Type B pancreatic cell (in vitro differentiated cells): Measurements from ENCODE around the gene UBA5. TPM values are rescaled to one million over a fixed set of nuclear protein-coding genes. Genes with fewer than 3 reads are reported as not detected.

Source experiments
- DNase-seq: peaks from one replicate; pipeline ENCODE4 v3.0.0; 2021; ENCODE audit warnings: mixed read lengths; ENCODE audit not compliant: unreplicated experiment; ENCODE audit errors: extremely low spot score
- H3K27ac Mint-ChIP-seq: 2 replicates; pipeline ENCODE4 v1.8.0; 2021; ENCODE audit warnings: mild to moderate bottlenecking, mixed read lengths
- H3K27me3 Mint-ChIP-seq: 2 replicates; pipeline ENCODE4 v1.8.0; 2021; ENCODE audit warnings: mixed read lengths
- H3K36me3 Mint-ChIP-seq: 2 replicates; pipeline ENCODE4 v1.8.0; 2021; ENCODE audit warnings: mixed read lengths
- H3K4me1 Mint-ChIP-seq: one replicate; pipeline ENCODE4 v1.8.0; 2021; ENCODE audit warnings: mixed read lengths; ENCODE audit not compliant: unreplicated experiment
- H3K4me3 Mint-ChIP-seq: 2 replicates; pipeline ENCODE4 v1.8.0; 2021; ENCODE audit warnings: mild to moderate bottlenecking, mixed read lengths
- H3K9me3 Mint-ChIP-seq: 2 replicates; pipeline ENCODE4 v1.8.0; 2021; ENCODE audit warnings: mixed read lengths
- CTCF ChIP-seq: fragments of 200-600 bp; sonication (generic); conservative IDR thresholded peaks from 2 replicates; pipeline ENCODE4 v1.5.0; 2021; ENCODE audit warnings: antibody characterized with exemption, mild to moderate bottlenecking
- total RNA-seq: library from RNA; stranded (reverse); gene quantifications from 2 replicates; pipeline ENCODE4 v1.2.1, GENCODE V29; 2021; ENCODE audit warnings: low replicate concordance

Gene UBA5
- total RNA-seq, 1 donor from 2014 or later: 40.6 TPM

- H3K27ac Mint-ChIP-seq: no peak overlapping the region
- H3K27me3 Mint-ChIP-seq: no peaks in the 10 kb centered on the region
- peaks cover 5% of the 10 kb centered on the region for H3K4me1 Mint-ChIP-seq
- no peak for DNase-seq
- TF ChIP-seq CTCF: no peak
- H3K36me3 Mint-ChIP-seq: peaks cover 24% of the 10 kb centered on the region
- H3K9me3 Mint-ChIP-seq: no peaks in the 10 kb centered on the region
- H3K4me3 Mint-ChIP-seq: no peak overlapping the region
Observed at GRCh38 chr3:132679911-132680310, 19.8 kb downstream of the UBA5 start.

- Mint-ChIP-seq H3K9me3 (no peaks in the 10 kb centered on the region), H3K27me3 (no peaks in the 10 kb centered on the region), H3K27ac (no peak overlapping the region), H3K4me1 (peaks cover 5% of the 10 kb centered on the region), H3K4me3 (no peak overlapping the region), H3K36me3 (peaks cover 28% of the 10 kb centered on the region)
- no peak for DNase-seq
- no peak for TF ChIP-seq CTCF
Observed at GRCh38 chr3:132681421-132681820, 21.3 kb downstream of the UBA5 start.

GRCh38 chr3:132682201-132682600, 22.1 kb downstream of the UBA5 start:
- Mint-ChIP-seq H3K4me3 (no peak overlapping the region), H3K36me3 (peaks cover 25% of the 10 kb centered on the region), H3K27ac (no peak overlapping the region), H3K9me3 (no peaks in the 10 kb centered on the region), H3K4me1 (peaks cover 5% of the 10 kb centered on the region), H3K27me3 (no peaks in the 10 kb centered on the region)
- TF ChIP-seq CTCF: no peak
- DNase-seq: no peak

- Mint-ChIP-seq H3K4me1 (no peaks in the 10 kb centered on the region), H3K36me3 (peaks cover 18% of the 10 kb centered on the region), H3K27ac (no peak overlapping the region), H3K4me3 (no peak overlapping the region), H3K9me3 (no peaks in the 10 kb centered on the region), H3K27me3 (no peaks in the 10 kb centered on the region)
- no peak for DNase-seq
- TF ChIP-seq CTCF: no peak
Observed at GRCh38 chr3:132690040-132690439, 29.9 kb downstream of the UBA5 start.

GRCh38 chr3:132694991-132695390, 34.9 kb downstream of the UBA5 start:
- H3K36me3 Mint-ChIP-seq: peaks cover 16% of the 10 kb centered on the region
- no peak for TF ChIP-seq CTCF

GRCh38 chr3:132695422-132695821, 35.3 kb downstream of the UBA5 start:
- H3K4me1 Mint-ChIP-seq: no peaks in the 10 kb centered on the region
- no peak for TF ChIP-seq CTCF
- peaks cover 16% of the 10 kb centered on the region for H3K36me3 Mint-ChIP-seq
- DNase-seq: no peak
- no peaks in the 10 kb centered on the region for H3K9me3 Mint-ChIP-seq
- no peak overlapping the region for H3K27ac Mint-ChIP-seq
- H3K4me3 Mint-ChIP-seq: no peak overlapping the region
- H3K27me3 Mint-ChIP-seq: no peaks in the 10 kb centered on the region

More at GRCh38 chr3:132694991-132695390, 34.9 kb downstream of the UBA5 start:
- Mint-ChIP-seq H3K4me1 (no peaks in the 10 kb centered on the region), H3K4me3 (no peak overlapping the region), H3K9me3 (no peaks in the 10 kb centered on the region), H3K27ac (no peak overlapping the region), H3K27me3 (no peaks in the 10 kb centered on the region)
- no peak for DNase-seq
